OCI-LY1 (cell line): ENCODE results near the gene GNG4.

Experiments used
- CTCF ChIP-seq: fragments of 200-600 bp; sonication (generic), shearing (Covaris generic); IDR thresholded peaks from 2 replicates; pipeline ENCODE4 v1.5.1; 2017; ENCODE audit warnings: mild to moderate bottlenecking, antibody characterized with exemption, low read length, moderate library complexity, mixed read lengths
- EZH2 ChIP-seq: fragments of 200-600 bp; sonication (generic), shearing (Covaris generic); IDR thresholded peaks from 2 replicates; pipeline ENCODE4 v1.8.0; 2017; ENCODE audit warnings: borderline replicate concordance, mixed run types, mild to moderate bottlenecking, antibody characterized with exemption, low read length, moderate library complexity, mixed read lengths

DNA sequence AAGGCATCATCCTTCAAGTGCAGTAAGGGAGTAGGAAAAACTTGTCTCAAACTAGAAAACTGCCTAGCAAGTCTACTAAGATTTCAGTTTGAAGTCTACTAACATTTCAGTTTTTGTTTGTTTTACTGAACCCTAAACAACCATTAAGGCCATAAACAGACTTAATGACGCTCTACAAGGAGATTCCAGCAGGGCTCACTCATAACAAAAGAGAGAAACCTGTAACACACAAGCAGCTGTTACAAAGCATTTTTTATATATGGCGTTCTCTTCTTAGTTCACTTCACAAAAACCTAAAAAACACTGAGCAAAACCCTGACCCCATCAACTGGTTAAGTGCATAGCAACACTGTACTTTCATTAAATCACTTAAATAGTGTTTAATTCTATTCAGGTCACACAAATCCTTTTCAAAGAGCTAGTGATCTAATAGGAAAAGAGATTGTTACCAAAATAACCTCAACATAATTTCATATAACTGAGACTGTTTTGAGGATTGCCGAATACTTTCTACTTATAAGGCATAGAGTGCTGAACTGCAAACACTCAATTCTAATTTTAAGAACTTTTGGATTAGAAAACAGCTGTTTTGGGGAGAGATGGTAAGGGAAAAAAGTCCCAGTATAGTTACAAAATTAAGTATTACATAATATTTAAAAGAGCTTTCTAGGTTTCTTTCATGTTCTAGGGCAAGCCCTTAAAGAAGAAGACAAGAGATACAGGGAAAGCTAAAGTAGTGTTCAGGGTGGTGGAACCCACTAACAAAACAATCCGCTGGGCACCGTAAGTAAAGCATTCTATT is 146.8 kb downstream of the GNG4 start:
- TF ChIP-seq CTCF (no peak), EZH2 (no peak)
